SK-N-SH (cell line): ENCODE measurements around the gene LHX4. TPM values are rescaled to one million over a fixed set of nuclear protein-coding genes. Genes with fewer than 3 reads are reported as not detected.

Experiments
- CTCF ChIA-PET: fragments of 300-600, 350-600 bp; formaldehyde crosslinking; extraction: SDS; loops from one replicate; lab custom pipeline; 2021; lab: Yijun Ruan, JAX
- POLR2A ChIA-PET: fragments of 350-600 bp; sonication (Branson Sonifier 250); formaldehyde crosslinking; extraction: SDS; loops from one replicate; lab custom pipeline; 2020; ENCODE audit warnings: antibody characterized with exemption, inconsistent platforms; lab: Yijun Ruan, JAX
- DNase-seq: peaks from one replicate; pipeline ENCODE4 v3.0.0; 2012
- H2AFZ ChIP-seq: fragments of 200-600 bp; sonication (generic); 2 replicates; pipeline ENCODE4 v1.8.1; 2016; ENCODE audit warnings: antibody characterized with exemption, mild to moderate bottlenecking, low read depth
- H3F3A ChIP-seq: fragments of 200-600 bp; sonication (generic); replicated peaks from 2 replicates; pipeline ENCODE3; 2016; ENCODE audit warnings: antibody characterized with exemption, mild to moderate bottlenecking; ENCODE audit not compliant: insufficient read depth
- H3K27ac ChIP-seq, 2 experiments: fragments of 200-500 bp in 1 of 2; fragments of 200-600 bp in 1 of 2; sonication (Bioruptor generic) in 1 of 2; sonication (generic), shearing (Covaris generic) in 1 of 2; 2 replicates each; pipeline versions ENCODE4 v1.5.1 to v1.6.1; 2014 to 2016; ENCODE audit warnings: low read depth in 2 of 2, inconsistent platforms in 1 of 2, low read length in 1 of 2, mild to moderate bottlenecking in 1 of 2, mixed read lengths in 1 of 2
- H3K27me3 ChIP-seq: fragments of 200-600 bp; sonication (generic), shearing (Covaris generic); 2 replicates; pipeline ENCODE4 v1.6.1; 2016; ENCODE audit warnings: mixed run types; ENCODE audit not compliant: insufficient read depth
- H3K36me3 ChIP-seq, 2 experiments: fragments of 200-500 bp in 1 of 2; fragments of 200-600 bp in 1 of 2; sonication (Bioruptor generic) in 1 of 2; sonication (generic) in 1 of 2; replicated peaks in 1 of 2; 2 replicates each; pipeline versions ENCODE3 to v1.5.1; 2014 to 2016; ENCODE audit warnings: low read length in 1 of 2, mild to moderate bottlenecking in 1 of 2; ENCODE audit not compliant: insufficient read depth in 2 of 2, control insufficient read depth in 1 of 2
- H3K4me1 ChIP-seq, 2 experiments: fragments of 200-500 bp in 1 of 2; fragments of 200-600 bp in 1 of 2; sonication (Bioruptor generic) in 1 of 2; sonication (generic), shearing (Covaris generic) in 1 of 2; 2 replicates each; pipeline versions ENCODE4 v1.5.1 to v1.6.1; 2014 to 2016; ENCODE audit warnings: low read depth in 1 of 2, low read length in 1 of 2, mixed run types in 1 of 2; ENCODE audit not compliant: insufficient read depth in 2 of 2, control insufficient read depth in 1 of 2
- H3K4me2 ChIP-seq: fragments of 200-600 bp; sonication (generic), shearing (Covaris generic); 2 replicates; pipeline ENCODE4 v1.6.1; 2017; ENCODE audit warnings: mixed run types
- H3K4me3 ChIP-seq, 2 experiments: fragments of 200-500 bp in 1 of 2; fragments of 200-600 bp in 1 of 2; sonication (Bioruptor generic) in 1 of 2; sonication (generic), shearing (Covaris generic) in 1 of 2; 2 replicates each; pipeline versions ENCODE4 v1.5.1 to v1.8.1; 2014 to 2016; ENCODE audit warnings: low read depth in 2 of 2, inconsistent platforms in 1 of 2, low read length in 1 of 2, mild to moderate bottlenecking in 1 of 2, mixed read lengths in 1 of 2, moderate library complexity in 1 of 2
- H3K79me2 ChIP-seq: fragments of 200-600 bp; sonication (generic); 2 replicates; pipeline ENCODE4 v1.8.1; 2017; ENCODE audit warnings: mild to moderate bottlenecking; ENCODE audit not compliant: insufficient read depth
- H3K9ac ChIP-seq: fragments of 200-600 bp; sonication (generic); 2 replicates; pipeline ENCODE4 v1.6.1; 2017; ENCODE audit warnings: mixed run types
- H3K9me2 ChIP-seq: fragments of 200-600 bp; sonication (generic); 2 replicates; pipeline ENCODE4 v1.6.1; 2017; ENCODE audit warnings: mixed run types
- H3K9me3 ChIP-seq: fragments of 200-600 bp; sonication (generic); 2 replicates; pipeline ENCODE4 v1.6.1; 2017; ENCODE audit warnings: mixed run types, mild to moderate bottlenecking, moderate library complexity
- H4K20me1 ChIP-seq: fragments of 200-600 bp; sonication (generic); 2 replicates; pipeline ENCODE4 v1.6.1; 2017; ENCODE audit warnings: mild to moderate bottlenecking, mixed run types; ENCODE audit not compliant: insufficient read depth
- ELF1 ChIP-seq: IDR thresholded peaks from 2 replicates; pipeline ENCODE4 v1.4.0; 2012
- EZH2phosphoT487 ChIP-seq: fragments of 200-600 bp; sonication (generic); IDR thresholded peaks from 2 replicates; pipeline ENCODE4 v1.6.1; 2017; ENCODE audit warnings: low read depth, mixed run types, mild to moderate bottlenecking, antibody characterized with exemption, moderate library complexity, borderline replicate concordance
- GATA2 ChIP-seq: sonication (generic); formaldehyde crosslinking; IDR thresholded peaks from 2 replicates; pipeline ENCODE4 v1.5.0; 2020; ENCODE audit warnings: mild to moderate bottlenecking, missing genetic modification reagents
- POLR2AphosphoS5 ChIP-seq: IDR thresholded peaks from 2 replicates; pipeline ENCODE4 v1.6.1; 2012; ENCODE audit warnings: low read depth, low read length
- SMC3 ChIP-seq: IDR thresholded peaks from 2 replicates; pipeline ENCODE4 v1.6.1; 2012; ENCODE audit warnings: low read depth, low read length, improper control_type of control experiment
- TCF12 ChIP-seq: IDR thresholded peaks from 2 replicates; pipeline ENCODE4 v1.4.0; 2012
- WGBS: methylation state at CpG from one replicate; pipeline ENCODE4 v1.1.6; 2017; ENCODE audit warnings: low lambda C conversion rate; 5-methylcytosine and 5-hydroxymethylcytosine counted together
- polyA plus RNA-seq, 3 experiments: library from polyadenylated mRNA; depleted of rRNA; stranded (reverse); fragments of >200 nt; gene quantifications; 2 replicates each; pipeline ENCODE4 v1.2.3, GENCODE V29; 2012
- TF ChIP-seq, protein P1 (sequence below): IDR thresholded peaks from 2 replicates; pipeline ENCODE4 v1.4.0; 2012; ENCODE audit warnings: low read depth, borderline replicate concordance
- TF ChIP-seq, protein P2 (sequence below): fragments of 150-350 bp; IDR thresholded peaks from 2 replicates; pipeline ENCODE4 v1.6.1; 2017; ENCODE audit warnings: antibody characterized with exemption, low read length, low read depth, borderline replicate concordance
- TF ChIP-seq, protein P3 (sequence below): IDR thresholded peaks from 2 replicates; pipeline ENCODE4 v1.6.1; 2012; ENCODE audit warnings: mild to moderate bottlenecking, low read depth, low read length, moderate library complexity

The LHX4 gene
- polyA plus RNA-seq, 1 of the 3 experiments (the other 2 are of a cell fraction), result not detected

GRCh38 chr1:180257486-180257885 lies 27.4 kb downstream of the LHX4 start:
- CTCF ChIA-PET, result interaction anchor here (1.5 to 2.1 kb wide), 2 partner anchors 112 to 220 kb away, joined by 4 to 7 read pairs; no protein-coding TSS in a partner anchor
- 76% methylated on average over 8 of the region's 8 CpGs for WGBS

DNA sequence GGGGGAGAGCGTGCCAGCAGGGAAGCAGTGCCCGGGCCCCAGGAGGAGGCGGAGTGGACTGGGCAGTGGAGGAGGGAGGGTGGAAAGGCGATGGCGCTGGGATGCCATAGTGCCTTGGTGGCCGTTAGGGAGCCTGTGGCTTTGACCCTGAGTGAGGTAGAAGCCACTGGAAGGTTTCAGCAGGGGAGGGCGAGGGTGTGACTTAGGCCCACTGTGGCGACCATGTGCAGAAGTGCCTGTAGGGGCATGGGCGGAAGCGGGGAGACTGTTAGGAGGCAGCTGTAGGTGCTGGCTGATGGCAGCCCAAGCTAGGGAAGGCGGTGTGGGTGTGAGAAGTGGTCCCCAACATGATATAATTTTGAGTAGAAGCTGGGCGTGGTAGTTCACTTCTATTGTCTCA lies 28.2 kb downstream of the LHX4 start:
- H3K27me3 ChIP-seq, result no peaks in the 10 kb centered on the region
- WGBS, result 77% methylated on average over 12 of the region's 12 CpGs
- TF ChIP-seq POLR2AphosphoS5, result no peak
- TF ChIP-seq TCF12, result no peak
- TF ChIP-seq, protein P1, sequence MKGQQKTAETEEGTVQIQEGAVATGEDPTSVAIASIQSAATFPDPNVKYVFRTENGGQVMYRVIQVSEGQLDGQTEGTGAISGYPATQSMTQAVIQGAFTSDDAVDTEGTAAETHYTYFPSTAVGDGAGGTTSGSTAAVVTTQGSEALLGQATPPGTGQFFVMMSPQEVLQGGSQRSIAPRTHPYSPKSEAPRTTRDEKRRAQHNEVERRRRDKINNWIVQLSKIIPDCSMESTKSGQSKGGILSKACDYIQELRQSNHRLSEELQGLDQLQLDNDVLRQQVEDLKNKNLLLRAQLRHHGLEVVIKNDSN, result no peak
- no peak for TF ChIP-seq SMC3
- TF ChIP-seq, protein P2, sequence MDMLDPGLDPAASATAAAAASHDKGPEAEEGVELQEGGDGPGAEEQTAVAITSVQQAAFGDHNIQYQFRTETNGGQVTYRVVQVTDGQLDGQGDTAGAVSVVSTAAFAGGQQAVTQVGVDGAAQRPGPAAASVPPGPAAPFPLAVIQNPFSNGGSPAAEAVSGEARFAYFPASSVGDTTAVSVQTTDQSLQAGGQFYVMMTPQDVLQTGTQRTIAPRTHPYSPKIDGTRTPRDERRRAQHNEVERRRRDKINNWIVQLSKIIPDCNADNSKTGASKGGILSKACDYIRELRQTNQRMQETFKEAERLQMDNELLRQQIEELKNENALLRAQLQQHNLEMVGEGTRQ, result no peak

More at GRCh38 chr1:180257486-180257885, 27.4 kb downstream of the LHX4 start:
- Histone ChIP-seq H3K9me2 (no peaks in the 10 kb centered on the region), H3K27ac (no peak overlapping the region), H3K4me3 (no peak overlapping the region), H3K9ac (no peak overlapping the region), H2AFZ (no peak overlapping the region), H3K9me3 (no peaks in the 10 kb centered on the region), H3K4me2 (no peak overlapping the region), H3K79me2 (no peaks in the 10 kb centered on the region), H3K36me3 (no peaks in the 10 kb centered on the region), H3F3A (no peaks in the 10 kb centered on the region), H3K27me3 (no peaks in the 10 kb centered on the region), H3K4me1 (no peaks in the 10 kb centered on the region; a peak in 1 of 4 replicates), H4K20me1 (no peaks in the 10 kb centered on the region)
- DNase-seq, result no peak
- no peak for TF ChIP-seq EZH2phosphoT487
- TF ChIP-seq ELF1, result no peak
- TF ChIP-seq GATA2 (CRISPR knock-in tag), result no peak
- TF ChIP-seq, protein P3, sequence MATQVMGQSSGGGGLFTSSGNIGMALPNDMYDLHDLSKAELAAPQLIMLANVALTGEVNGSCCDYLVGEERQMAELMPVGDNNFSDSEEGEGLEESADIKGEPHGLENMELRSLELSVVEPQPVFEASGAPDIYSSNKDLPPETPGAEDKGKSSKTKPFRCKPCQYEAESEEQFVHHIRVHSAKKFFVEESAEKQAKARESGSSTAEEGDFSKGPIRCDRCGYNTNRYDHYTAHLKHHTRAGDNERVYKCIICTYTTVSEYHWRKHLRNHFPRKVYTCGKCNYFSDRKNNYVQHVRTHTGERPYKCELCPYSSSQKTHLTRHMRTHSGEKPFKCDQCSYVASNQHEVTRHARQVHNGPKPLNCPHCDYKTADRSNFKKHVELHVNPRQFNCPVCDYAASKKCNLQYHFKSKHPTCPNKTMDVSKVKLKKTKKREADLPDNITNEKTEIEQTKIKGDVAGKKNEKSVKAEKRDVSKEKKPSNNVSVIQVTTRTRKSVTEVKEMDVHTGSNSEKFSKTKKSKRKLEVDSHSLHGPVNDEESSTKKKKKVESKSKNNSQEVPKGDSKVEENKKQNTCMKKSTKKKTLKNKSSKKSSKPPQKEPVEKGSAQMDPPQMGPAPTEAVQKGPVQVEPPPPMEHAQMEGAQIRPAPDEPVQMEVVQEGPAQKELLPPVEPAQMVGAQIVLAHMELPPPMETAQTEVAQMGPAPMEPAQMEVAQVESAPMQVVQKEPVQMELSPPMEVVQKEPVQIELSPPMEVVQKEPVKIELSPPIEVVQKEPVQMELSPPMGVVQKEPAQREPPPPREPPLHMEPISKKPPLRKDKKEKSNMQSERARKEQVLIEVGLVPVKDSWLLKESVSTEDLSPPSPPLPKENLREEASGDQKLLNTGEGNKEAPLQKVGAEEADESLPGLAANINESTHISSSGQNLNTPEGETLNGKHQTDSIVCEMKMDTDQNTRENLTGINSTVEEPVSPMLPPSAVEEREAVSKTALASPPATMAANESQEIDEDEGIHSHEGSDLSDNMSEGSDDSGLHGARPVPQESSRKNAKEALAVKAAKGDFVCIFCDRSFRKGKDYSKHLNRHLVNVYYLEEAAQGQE, result no peak
- POLR2A ChIA-PET, result no interaction called here

More for the DNA sequence above, 28.2 kb downstream of the LHX4 start:
- Histone ChIP-seq H4K20me1 (no peaks in the 10 kb centered on the region), H3K9me2 (no peaks in the 10 kb centered on the region), H3K4me3 (no peak overlapping the region), H3K27ac (no peak overlapping the region), H3K79me2 (no peaks in the 10 kb centered on the region), H3K4me2 (no peak overlapping the region), H3F3A (no peaks in the 10 kb centered on the region), H2AFZ (no peak overlapping the region), H3K4me1 (peaks cover 0 to 6% of the 10 kb centered on the region in 2 experiments; a peak in 1 of 4 replicates), H3K9ac (no peak overlapping the region), H3K36me3 (no peaks in the 10 kb centered on the region), H3K9me3 (no peaks in the 10 kb centered on the region)
- no peak for DNase-seq
- ChIA-PET POLR2A (no interaction called here), CTCF (no interaction called here)
